HEK293T (cell line): ENCODE data around the gene GTF3C4.

Source experiments
- CTCF ChIA-PET: fragments of 350-600 bp; formaldehyde crosslinking; extraction: SDS; loops from one replicate; lab custom pipeline; 2021; ENCODE audit warnings: antibody characterized with exemption, inconsistent platforms; lab: Yijun Ruan, JAX
- POLR2A ChIA-PET: fragments of 350-600 bp; formaldehyde crosslinking; extraction: SDS; loops from one replicate; lab custom pipeline; 2020; ENCODE audit warnings: antibody characterized with exemption, inconsistent platforms; lab: Yijun Ruan, JAX
- DNase-seq: peaks from one replicate; pipeline ENCODE4 v3.0.0; 2012; ENCODE audit warnings: mixed read lengths; ENCODE audit errors: extremely low spot score
- ARNT ChIP-seq: fragments of 450-650 bp; IDR thresholded peaks from 2 replicates; pipeline ENCODE4 v1.6.1; 2017; ENCODE audit warnings: mild to moderate bottlenecking
- BHLHE40 ChIP-seq: fragments of 450-650 bp; IDR thresholded peaks from 2 replicates; pipeline ENCODE4 v1.6.1; 2016; ENCODE audit warnings: mild to moderate bottlenecking, moderate library complexity, borderline replicate concordance
- CTBP1 ChIP-seq: fragments of 450-650 bp; IDR thresholded peaks from 2 replicates; pipeline ENCODE4 v1.6.1; 2016; ENCODE audit warnings: borderline replicate concordance
- ELF4 ChIP-seq: fragments of 450-650 bp; IDR thresholded peaks from 2 replicates; pipeline ENCODE4 v1.6.1; 2017; ENCODE audit warnings: antibody characterized with exemption
- FOXA1 ChIP-seq: fragments of 450-650 bp; IDR thresholded peaks from 2 replicates; pipeline ENCODE4 v1.6.1; 2016; ENCODE audit warnings: mild to moderate bottlenecking
- FOXK2 ChIP-seq: fragments of 450-650 bp; IDR thresholded peaks from 2 replicates; pipeline ENCODE4 v1.6.1; 2016; ENCODE audit warnings: mild to moderate bottlenecking
- FOXM1 ChIP-seq: fragments of 450-650 bp; IDR thresholded peaks from 2 replicates; pipeline ENCODE4 v1.6.1; 2017; ENCODE audit warnings: mild to moderate bottlenecking, borderline replicate concordance
- HDGF ChIP-seq: fragments of 450-650 bp; IDR thresholded peaks from 2 replicates; pipeline ENCODE4 v1.6.1; 2017; ENCODE audit warnings: antibody characterized with exemption, borderline replicate concordance
- L3MBTL2 ChIP-seq: fragments of 450-650 bp; conservative IDR thresholded peaks from 2 replicates; pipeline ENCODE4 v1.6.1; 2016; ENCODE audit warnings: mild to moderate bottlenecking
- LEF1 ChIP-seq: fragments of 450-650 bp; IDR thresholded peaks from 2 replicates; pipeline ENCODE4 v1.6.1; 2017; ENCODE audit warnings: mild to moderate bottlenecking, borderline replicate concordance
- NFRKB ChIP-seq: fragments of 450-650 bp; IDR thresholded peaks from 2 replicates; pipeline ENCODE4 v1.6.1; 2016; ENCODE audit warnings: mild to moderate bottlenecking, moderate library complexity
- SP1 ChIP-seq: fragments of 450-650 bp; IDR thresholded peaks from 2 replicates; pipeline ENCODE4 v1.6.1; 2017
- SUZ12 ChIP-seq: fragments of 450-650 bp; IDR thresholded peaks from 2 replicates; pipeline ENCODE4 v1.6.1; 2016; ENCODE audit warnings: mild to moderate bottlenecking
- TARDBP ChIP-seq: fragments of 450-650 bp; IDR thresholded peaks from 2 replicates; pipeline ENCODE4 v1.6.1; 2016
- ZNF384 ChIP-seq: fragments of 450-650 bp; IDR thresholded peaks from 2 replicates; pipeline ENCODE4 v1.6.1; 2016
- TF ChIP-seq, protein P1 (sequence below): fragments of 450-650 bp; IDR thresholded peaks from 2 replicates; pipeline ENCODE4 v1.6.1; 2016

The GTF3C4 gene

DNA sequence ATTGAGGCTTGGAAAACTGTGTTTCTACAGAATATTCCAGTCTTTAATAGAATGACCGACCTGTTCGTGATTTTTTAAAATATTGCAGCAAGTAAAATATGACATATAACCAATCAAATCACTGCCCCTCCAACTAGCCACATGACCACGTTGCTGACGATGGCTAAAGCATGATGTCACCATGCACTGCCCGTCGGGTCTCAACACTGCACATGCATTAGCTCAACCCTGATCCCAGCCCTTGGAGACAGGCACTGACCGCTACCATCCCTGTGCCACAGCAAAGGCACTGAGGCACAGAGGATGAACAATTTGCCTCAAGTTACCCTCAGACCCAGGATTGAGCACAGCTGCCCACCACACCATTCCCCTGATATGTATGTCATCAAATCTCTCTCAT is 14.0 kb upstream of the GTF3C4 start:
- ChIA-PET POLR2A (no interaction called here), CTCF (no interaction called here)
- TF ChIP-seq FOXK2 (no peak), BHLHE40 (no peak), FOXM1 (no peak), FOXA1 (no peak), ARNT (no peak), HDGF (no peak)
- TF ChIP-seq, protein P1, sequence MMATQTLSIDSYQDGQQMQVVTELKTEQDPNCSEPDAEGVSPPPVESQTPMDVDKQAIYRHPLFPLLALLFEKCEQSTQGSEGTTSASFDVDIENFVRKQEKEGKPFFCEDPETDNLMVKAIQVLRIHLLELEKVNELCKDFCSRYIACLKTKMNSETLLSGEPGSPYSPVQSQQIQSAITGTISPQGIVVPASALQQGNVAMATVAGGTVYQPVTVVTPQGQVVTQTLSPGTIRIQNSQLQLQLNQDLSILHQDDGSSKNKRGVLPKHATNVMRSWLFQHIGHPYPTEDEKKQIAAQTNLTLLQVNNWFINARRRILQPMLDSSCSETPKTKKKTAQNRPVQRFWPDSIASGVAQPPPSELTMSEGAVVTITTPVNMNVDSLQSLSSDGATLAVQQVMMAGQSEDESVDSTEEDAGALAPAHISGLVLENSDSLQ: no peak
- no peak for DNase-seq

DNA sequence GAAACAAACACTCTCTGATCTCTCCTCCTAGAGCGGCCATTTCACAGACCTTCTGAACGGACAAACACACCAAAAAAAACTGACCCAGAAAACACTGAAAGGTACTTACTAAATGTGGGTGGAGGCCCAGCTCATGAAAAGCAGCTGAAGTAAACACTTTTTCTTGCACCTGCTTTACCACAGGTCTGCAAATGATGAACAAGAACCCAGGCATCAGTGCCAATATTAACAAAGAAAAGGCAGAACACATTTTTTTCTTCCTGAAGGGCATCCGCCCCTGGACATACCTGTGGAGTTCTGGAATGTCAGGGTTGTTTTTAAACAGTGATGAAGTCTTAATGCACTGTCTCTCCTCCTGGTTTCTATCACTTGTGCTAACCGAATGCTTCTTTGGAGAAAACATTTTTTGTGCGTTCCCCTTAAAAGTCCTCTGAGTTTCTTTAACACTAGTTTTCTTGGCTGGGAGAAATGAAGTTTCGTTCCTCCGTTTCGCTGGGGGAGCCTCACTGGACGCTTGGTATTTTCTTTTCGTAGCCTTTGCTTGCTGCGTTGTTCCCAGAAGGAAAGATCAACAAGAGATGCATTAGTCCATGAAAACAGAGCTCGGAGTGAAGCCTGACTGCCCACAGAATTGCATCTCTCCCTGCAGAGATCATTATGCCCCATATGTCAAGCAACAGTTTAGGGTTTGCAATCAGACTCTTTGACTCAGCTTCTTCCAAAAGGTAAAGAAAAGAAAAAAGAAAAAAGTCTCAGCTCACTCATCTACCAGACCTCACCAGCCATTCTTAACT is 7.9 kb upstream of the GTF3C4 start:
- DNase-seq: no peak
- POLR2A ChIA-PET: no interaction called here
- TF ChIP-seq TARDBP (no peak), ARNT (no peak), HDGF (no peak), NFRKB (no peak), CTBP1 (no peak), FOXM1 (no peak), LEF1 (no peak), ELF4 (no peak), SUZ12 (no peak), FOXA1 (no peak), SP1 (no peak), L3MBTL2 (no peak), ZNF384 (no peak), FOXK2 (no peak), BHLHE40 (no peak)
- TF ChIP-seq, protein P1: no peak
- CTCF ChIA-PET: no interaction called here

DNA sequence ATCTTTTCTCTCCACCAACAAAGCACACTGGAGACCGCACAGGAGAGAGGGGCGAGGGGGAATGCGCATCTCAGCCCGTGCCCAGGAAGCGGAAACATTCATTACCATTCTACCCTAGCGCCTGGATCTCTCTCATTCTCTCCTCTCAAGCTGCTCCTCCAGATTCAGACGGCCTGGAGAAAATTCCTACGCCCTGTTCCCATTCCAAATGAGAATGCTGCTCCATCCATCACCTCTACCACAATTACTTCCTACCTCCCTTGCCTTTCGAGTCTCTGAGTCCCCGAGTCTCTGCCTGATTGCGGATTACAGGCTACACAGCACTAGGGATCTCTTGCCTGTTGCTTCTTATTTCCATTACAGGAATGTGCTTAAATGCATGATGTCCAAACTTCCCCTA is 7.1 kb upstream of the GTF3C4 start:
- CTCF ChIA-PET: no interaction called here
- POLR2A ChIA-PET: no interaction called here
- TF ChIP-seq SUZ12: no peak
- no peak for TF ChIP-seq HDGF
- no peak for TF ChIP-seq BHLHE40
- no peak for TF ChIP-seq TARDBP
- no peak for TF ChIP-seq FOXA1
- TF ChIP-seq LEF1: no peak
- no peak for TF ChIP-seq ARNT
- TF ChIP-seq NFRKB: no peak
- TF ChIP-seq ZNF384: no peak
- TF ChIP-seq CTBP1: no peak
- DNase-seq: no peak

DNA sequence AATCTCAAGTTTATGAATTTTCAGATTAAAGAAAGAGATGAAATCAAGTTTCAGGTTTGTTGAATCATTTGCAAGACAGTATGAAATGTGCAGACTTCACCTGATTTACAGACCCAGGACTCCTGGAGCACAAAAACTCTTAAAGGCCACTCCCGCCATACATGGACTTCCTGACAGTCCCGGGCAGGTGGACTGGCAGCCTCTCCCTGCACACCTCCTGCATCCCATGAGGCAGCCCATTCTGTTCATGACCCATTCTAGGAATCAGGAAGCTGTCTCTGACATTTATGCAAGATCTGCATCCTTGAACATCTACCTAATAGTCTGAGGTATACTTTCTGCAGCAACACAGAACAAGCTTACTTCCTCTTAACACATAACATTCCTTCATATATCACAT is 6.4 kb upstream of the GTF3C4 start:
- CTCF ChIA-PET: no interaction called here
- no peak for DNase-seq
- no peak for TF ChIP-seq FOXA1
- TF ChIP-seq HDGF: no peak
- TF ChIP-seq NFRKB: no peak
- TF ChIP-seq, protein P1: no peak
- TF ChIP-seq LEF1: no peak
- TF ChIP-seq TARDBP: no peak
- no peak for TF ChIP-seq L3MBTL2
- no peak for TF ChIP-seq ZNF384
- TF ChIP-seq CTBP1: no peak
- TF ChIP-seq FOXK2: no peak
- TF ChIP-seq FOXM1: no peak
- TF ChIP-seq ELF4: no peak
- TF ChIP-seq BHLHE40: no peak
- POLR2A ChIA-PET: no interaction called here

DNA sequence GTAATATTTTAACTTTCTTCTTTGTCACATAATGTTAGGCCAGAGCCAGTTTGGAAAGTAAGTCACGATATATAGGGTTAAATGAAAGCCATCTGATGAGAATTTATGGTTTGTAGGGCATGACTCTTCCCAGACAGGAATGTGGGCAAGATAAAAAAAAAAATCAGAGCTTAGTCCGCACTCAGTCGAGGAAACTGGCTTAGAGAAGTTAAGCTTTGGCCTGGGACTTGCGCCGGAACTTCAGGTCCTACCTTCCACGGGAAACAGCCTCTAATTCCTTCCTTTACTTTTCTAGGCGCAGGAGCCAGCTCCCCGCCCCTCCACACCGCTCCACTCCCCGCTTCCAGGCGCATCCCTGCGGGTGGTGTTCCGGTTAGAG is 956 bp upstream of the GTF3C4 start:
- no peak for DNase-seq
- ChIA-PET CTCF (no interaction called here), POLR2A (interaction anchor here (0.6 to 1.9 kb wide), 6 partner anchors 16 to 1017 kb away, joined by 3 to 10 read pairs (median 4); no protein-coding TSS in a partner anchor)
- TF ChIP-seq ZNF384 (peak; percentile 61), HDGF (no peak)

DNA sequence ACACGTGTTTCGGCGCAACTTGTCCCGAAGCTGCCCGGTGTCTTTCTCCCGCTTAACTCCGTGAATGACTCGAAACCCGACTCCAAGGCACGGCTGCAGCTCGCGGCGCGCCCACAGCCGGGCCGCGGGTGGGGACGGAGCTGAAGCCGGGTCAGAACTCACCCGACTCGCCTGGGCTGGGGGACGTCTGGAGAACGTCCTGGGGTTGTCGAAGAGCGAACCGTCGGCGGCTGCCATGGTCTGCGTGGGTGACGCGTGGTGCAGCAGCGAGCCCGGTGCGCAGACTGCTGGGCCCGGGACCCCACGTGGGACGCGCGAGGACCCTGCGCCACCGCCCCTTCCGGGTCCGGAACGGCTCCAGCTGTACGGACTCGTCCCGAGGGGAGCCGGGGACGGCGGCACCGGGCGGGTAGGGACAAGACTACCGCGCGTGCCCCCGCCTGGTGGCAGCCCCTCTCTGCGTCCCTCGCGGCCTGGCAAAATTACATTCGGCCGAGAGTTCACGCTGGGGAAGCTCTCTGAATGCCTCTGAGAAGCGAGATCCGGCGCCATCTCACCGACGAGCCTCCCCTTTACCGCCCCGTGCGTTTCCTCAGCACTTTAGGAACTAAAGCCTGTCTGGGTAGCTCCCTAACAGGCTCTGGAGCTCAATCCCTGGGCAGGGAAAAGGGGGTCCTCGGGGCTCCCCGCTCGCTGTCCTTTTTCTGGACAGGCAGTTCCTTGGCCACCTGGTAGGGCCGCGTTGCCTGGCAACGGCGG is 387 bp upstream of the GTF3C4 start, which contains the start of gene DDX31:
Gene DDX31 (minus strand): TSS at position 286 of the 759 bp plus-strand sequence. CDS start 49 bp downstream, at position 237.
- TF ChIP-seq ZNF384 (no peak), TARDBP (peak; percentile 92), L3MBTL2 (peak; percentile 99), LEF1 (no peak), ELF4 (peak; percentile 82), ARNT (no peak), FOXM1 (no peak)
- TF ChIP-seq, protein P1: no peak

More for the DNA sequence above, 387 bp upstream of the GTF3C4 start, which contains the start of gene DDX31:
- peak; percentile 79 for DNase-seq
- POLR2A ChIA-PET: interaction anchor here (0.6 to 1.9 kb wide), 7 partner anchors 10 to 1018 kb away, joined by 3 to 10 read pairs (median 5); no protein-coding TSS in a partner anchor
- CTCF ChIA-PET: no interaction called here
